WTC11 (cell line): ENCODE data around the gene CELF1. TPM values are rescaled to one million over a fixed set of nuclear protein-coding genes. Genes with fewer than 3 reads are reported as not detected.
A peak's percentile ranks its signal among the peaks of the same experiment; 100 is the strongest.
"Not testable (repeated sequence)": the region's sequence is repeated elsewhere in the genome, so short reads cannot be mapped to it uniquely, and the experiment has no call there.

Experiments used
- ATAC-seq: fragments of 200-7000 bp; cut with Tn5 transposase; 2 replicates; pipeline ENCODE4 v1.10.0; 2021; ENCODE audit warnings: mild to moderate bottlenecking, moderate library complexity
- CTCF ChIA-PET: fragments of 300-600 bp; sonication (Branson Sonifier 250); formaldehyde crosslinking; loops from one replicate; lab custom pipeline; 2021; ENCODE audit warnings: antibody characterized with exemption; lab: Charles Lee
- POLR2A ChIA-PET: fragments of 350-600 bp; sonication (Branson Sonifier 250); formaldehyde crosslinking; loops from one replicate; lab custom pipeline; 2021; ENCODE audit warnings: antibody characterized with exemption; lab: Charles Lee
- DNase-seq: peaks from one replicate; pipeline ENCODE4 v3.0.0; 2021; ENCODE audit warnings: low spot score
- H3K27ac Mint-ChIP-seq: 2 replicates; pipeline ENCODE4 v1.8.0; 2021; ENCODE audit warnings: mixed read lengths
- H3K27me3 Mint-ChIP-seq: 2 replicates; pipeline ENCODE4 v1.8.0; 2021; ENCODE audit warnings: low read depth, mild to moderate bottlenecking, moderate library complexity, mixed read lengths
- H3K36me3 Mint-ChIP-seq: 2 replicates; pipeline ENCODE4 v1.8.0; 2021; ENCODE audit warnings: mixed read lengths
- H3K4me1 Mint-ChIP-seq: 2 replicates; pipeline ENCODE4 v1.8.0; 2022; ENCODE audit warnings: mixed read lengths
- H3K4me3 Mint-ChIP-seq: 2 replicates; pipeline ENCODE4 v1.8.0; 2021; ENCODE audit warnings: mild to moderate bottlenecking, moderate library complexity, mixed read lengths
- H3K9me3 Mint-ChIP-seq: 2 replicates; pipeline ENCODE4 v1.8.0; 2021; ENCODE audit warnings: mixed read lengths
- CREB1 ChIP-seq: sonication (generic); formaldehyde crosslinking; IDR thresholded peaks from 2 replicates; pipeline ENCODE4 v1.8.0; 2023; ENCODE audit warnings: mild to moderate bottlenecking, missing genetic modification reagents
- FOXP1 ChIP-seq: sonication (generic); formaldehyde crosslinking; IDR thresholded peaks from 2 replicates; pipeline ENCODE4 v1.8.0; 2022; ENCODE audit warnings: missing genetic modification reagents, mild to moderate bottlenecking, moderate library complexity, borderline replicate concordance
- NR2C2 ChIP-seq: sonication (generic); formaldehyde crosslinking; IDR thresholded peaks from 2 replicates; pipeline ENCODE4 v1.8.0; 2022; ENCODE audit warnings: mild to moderate bottlenecking, missing genetic modification reagents
- ZNF219 ChIP-seq: sonication (generic); formaldehyde crosslinking; IDR thresholded peaks from 2 replicates; pipeline ENCODE4 v1.8.0; 2023; ENCODE audit warnings: missing genetic modification reagents, mild to moderate bottlenecking, borderline replicate concordance
- ZNF263 ChIP-seq: sonication (generic); formaldehyde crosslinking; IDR thresholded peaks from 2 replicates; pipeline ENCODE4 v1.8.1; 2022; ENCODE audit warnings: low read depth, mild to moderate bottlenecking, moderate library complexity, missing genetic modification reagents
- ZNF512 ChIP-seq: sonication (generic); formaldehyde crosslinking; IDR thresholded peaks from 2 replicates; pipeline ENCODE4 v1.8.1; 2022; ENCODE audit warnings: missing genetic modification reagents, borderline replicate concordance
- ZSCAN18 ChIP-seq: fragments of 250-450 bp; sonication (Bioruptor Pico); IDR thresholded peaks from 2 replicates; pipeline ENCODE4 v2.1.2; 2022; ENCODE audit warnings: mild to moderate bottlenecking, moderate library complexity
- total RNA-seq: library from RNA; stranded (reverse); gene quantifications from 3 replicates; pipeline ENCODE4 v1.2.3, GENCODE V29; 2021
- TF ChIP-seq, protein P1 (sequence below): sonication (generic); formaldehyde crosslinking; IDR thresholded peaks from 2 replicates; pipeline ENCODE4 v1.8.1; 2022; ENCODE audit warnings: low read depth, missing genetic modification reagents, borderline replicate concordance
- TF ChIP-seq, protein P2 (sequence below): sonication (generic); formaldehyde crosslinking; IDR thresholded peaks from 2 replicates; pipeline ENCODE4 v1.8.1; 2023; ENCODE audit warnings: mild to moderate bottlenecking, missing genetic modification reagents, borderline replicate concordance
- TF ChIP-seq, protein P3 (sequence below): sonication (generic); formaldehyde crosslinking; IDR thresholded peaks from 2 replicates; pipeline ENCODE4 v1.8.1; 2023; ENCODE audit warnings: mild to moderate bottlenecking, missing genetic modification reagents, moderate library complexity
- TF ChIP-seq, protein P4 (sequence below): sonication (generic); formaldehyde crosslinking; IDR thresholded peaks from 2 replicates; pipeline ENCODE4 v1.8.0; 2023; ENCODE audit warnings: missing genetic modification reagents, mild to moderate bottlenecking, borderline replicate concordance

Gene CELF1
- total RNA-seq, 1 experiment from 2014 or later: 177 TPM

- CTCF ChIA-PET: no interaction called here
- Mint-ChIP-seq H3K36me3 (peaks cover 6% of the 10 kb centered on the region; the same call in 1 of the 2 replicates), H3K4me3 (no peak overlapping the region), H3K27ac (peak overlapping the region; percentile 93), H3K9me3 (no peaks in the 10 kb centered on the region), H3K27me3 (no peaks in the 10 kb centered on the region), H3K4me1 (peaks cover 22% of the 10 kb centered on the region)
- DNase-seq (no peak), ATAC-seq (no peak)
- TF ChIP-seq ZNF219 (CRISPR knock-in tag): no peak
- TF ChIP-seq, protein P1, sequence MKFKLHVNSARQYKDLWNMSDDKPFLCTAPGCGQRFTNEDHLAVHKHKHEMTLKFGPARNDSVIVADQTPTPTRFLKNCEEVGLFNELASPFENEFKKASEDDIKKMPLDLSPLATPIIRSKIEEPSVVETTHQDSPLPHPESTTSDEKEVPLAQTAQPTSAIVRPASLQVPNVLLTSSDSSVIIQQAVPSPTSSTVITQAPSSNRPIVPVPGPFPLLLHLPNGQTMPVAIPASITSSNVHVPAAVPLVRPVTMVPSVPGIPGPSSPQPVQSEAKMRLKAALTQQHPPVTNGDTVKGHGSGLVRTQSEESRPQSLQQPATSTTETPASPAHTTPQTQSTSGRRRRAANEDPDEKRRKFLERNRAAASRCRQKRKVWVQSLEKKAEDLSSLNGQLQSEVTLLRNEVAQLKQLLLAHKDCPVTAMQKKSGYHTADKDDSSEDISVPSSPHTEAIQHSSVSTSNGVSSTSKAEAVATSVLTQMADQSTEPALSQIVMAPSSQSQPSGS (CRISPR knock-in tag): no peak
- POLR2A ChIA-PET: no interaction called here
Measured at GRCh38 chr11:47461876-47462275, 91.1 kb downstream of the CELF1 start.

GRCh38 chr11:47460571-47461235, 92.2 kb downstream of the CELF1 start:
- DNase-seq: no peak
- no peaks in the 10 kb centered on the region for H3K27me3 Mint-ChIP-seq
- peak overlapping the region; percentile 90; the same call in 1 of the 2 replicates for H3K27ac Mint-ChIP-seq
- CTCF ChIA-PET: interaction anchor here (0.6 kb wide), 1 partner anchor 56 kb away, joined by 6 read pairs; no protein-coding TSS in a partner anchor
- no peak for TF ChIP-seq ZNF512
- TF ChIP-seq ZSCAN18 (CRISPR knock-in tag): no peak
- no peak for TF ChIP-seq ZNF263 (CRISPR knock-in tag)
- TF ChIP-seq, protein P2, sequence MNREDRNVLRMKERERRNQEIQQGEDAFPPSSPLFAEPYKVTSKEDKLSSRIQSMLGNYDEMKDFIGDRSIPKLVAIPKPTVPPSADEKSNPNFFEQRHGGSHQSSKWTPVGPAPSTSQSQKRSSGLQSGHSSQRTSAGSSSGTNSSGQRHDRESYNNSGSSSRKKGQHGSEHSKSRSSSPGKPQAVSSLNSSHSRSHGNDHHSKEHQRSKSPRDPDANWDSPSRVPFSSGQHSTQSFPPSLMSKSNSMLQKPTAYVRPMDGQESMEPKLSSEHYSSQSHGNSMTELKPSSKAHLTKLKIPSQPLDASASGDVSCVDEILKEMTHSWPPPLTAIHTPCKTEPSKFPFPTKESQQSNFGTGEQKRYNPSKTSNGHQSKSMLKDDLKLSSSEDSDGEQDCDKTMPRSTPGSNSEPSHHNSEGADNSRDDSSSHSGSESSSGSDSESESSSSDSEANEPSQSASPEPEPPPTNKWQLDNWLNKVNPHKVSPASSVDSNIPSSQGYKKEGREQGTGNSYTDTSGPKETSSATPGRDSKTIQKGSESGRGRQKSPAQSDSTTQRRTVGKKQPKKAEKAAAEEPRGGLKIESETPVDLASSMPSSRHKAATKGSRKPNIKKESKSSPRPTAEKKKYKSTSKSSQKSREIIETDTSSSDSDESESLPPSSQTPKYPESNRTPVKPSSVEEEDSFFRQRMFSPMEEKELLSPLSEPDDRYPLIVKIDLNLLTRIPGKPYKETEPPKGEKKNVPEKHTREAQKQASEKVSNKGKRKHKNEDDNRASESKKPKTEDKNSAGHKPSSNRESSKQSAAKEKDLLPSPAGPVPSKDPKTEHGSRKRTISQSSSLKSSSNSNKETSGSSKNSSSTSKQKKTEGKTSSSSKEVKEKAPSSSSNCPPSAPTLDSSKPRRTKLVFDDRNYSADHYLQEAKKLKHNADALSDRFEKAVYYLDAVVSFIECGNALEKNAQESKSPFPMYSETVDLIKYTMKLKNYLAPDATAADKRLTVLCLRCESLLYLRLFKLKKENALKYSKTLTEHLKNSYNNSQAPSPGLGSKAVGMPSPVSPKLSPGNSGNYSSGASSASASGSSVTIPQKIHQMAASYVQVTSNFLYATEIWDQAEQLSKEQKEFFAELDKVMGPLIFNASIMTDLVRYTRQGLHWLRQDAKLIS (CRISPR knock-in tag): no peak
- TF ChIP-seq CREB1 (CRISPR knock-in tag): no peak
- no peak for TF ChIP-seq FOXP1 (CRISPR knock-in tag)
- TF ChIP-seq, protein P3, sequence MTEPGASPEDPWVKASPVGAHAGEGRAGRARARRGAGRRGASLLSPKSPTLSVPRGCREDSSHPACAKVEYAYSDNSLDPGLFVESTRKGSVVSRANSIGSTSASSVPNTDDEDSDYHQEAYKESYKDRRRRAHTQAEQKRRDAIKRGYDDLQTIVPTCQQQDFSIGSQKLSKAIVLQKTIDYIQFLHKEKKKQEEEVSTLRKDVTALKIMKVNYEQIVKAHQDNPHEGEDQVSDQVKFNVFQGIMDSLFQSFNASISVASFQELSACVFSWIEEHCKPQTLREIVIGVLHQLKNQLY (CRISPR knock-in tag): no peak
- TF ChIP-seq, protein P4, sequence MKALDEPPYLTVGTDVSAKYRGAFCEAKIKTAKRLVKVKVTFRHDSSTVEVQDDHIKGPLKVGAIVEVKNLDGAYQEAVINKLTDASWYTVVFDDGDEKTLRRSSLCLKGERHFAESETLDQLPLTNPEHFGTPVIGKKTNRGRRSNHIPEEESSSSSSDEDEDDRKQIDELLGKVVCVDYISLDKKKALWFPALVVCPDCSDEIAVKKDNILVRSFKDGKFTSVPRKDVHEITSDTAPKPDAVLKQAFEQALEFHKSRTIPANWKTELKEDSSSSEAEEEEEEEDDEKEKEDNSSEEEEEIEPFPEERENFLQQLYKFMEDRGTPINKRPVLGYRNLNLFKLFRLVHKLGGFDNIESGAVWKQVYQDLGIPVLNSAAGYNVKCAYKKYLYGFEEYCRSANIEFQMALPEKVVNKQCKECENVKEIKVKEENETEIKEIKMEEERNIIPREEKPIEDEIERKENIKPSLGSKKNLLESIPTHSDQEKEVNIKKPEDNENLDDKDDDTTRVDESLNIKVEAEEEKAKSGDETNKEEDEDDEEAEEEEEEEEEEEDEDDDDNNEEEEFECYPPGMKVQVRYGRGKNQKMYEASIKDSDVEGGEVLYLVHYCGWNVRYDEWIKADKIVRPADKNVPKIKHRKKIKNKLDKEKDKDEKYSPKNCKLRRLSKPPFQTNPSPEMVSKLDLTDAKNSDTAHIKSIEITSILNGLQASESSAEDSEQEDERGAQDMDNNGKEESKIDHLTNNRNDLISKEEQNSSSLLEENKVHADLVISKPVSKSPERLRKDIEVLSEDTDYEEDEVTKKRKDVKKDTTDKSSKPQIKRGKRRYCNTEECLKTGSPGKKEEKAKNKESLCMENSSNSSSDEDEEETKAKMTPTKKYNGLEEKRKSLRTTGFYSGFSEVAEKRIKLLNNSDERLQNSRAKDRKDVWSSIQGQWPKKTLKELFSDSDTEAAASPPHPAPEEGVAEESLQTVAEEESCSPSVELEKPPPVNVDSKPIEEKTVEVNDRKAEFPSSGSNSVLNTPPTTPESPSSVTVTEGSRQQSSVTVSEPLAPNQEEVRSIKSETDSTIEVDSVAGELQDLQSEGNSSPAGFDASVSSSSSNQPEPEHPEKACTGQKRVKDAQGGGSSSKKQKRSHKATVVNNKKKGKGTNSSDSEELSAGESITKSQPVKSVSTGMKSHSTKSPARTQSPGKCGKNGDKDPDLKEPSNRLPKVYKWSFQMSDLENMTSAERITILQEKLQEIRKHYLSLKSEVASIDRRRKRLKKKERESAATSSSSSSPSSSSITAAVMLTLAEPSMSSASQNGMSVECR (CRISPR knock-in tag): no peak
- TF ChIP-seq NR2C2 (CRISPR knock-in tag): no peak
- H3K4me1 Mint-ChIP-seq: peaks cover 14% of the 10 kb centered on the region
- H3K36me3 Mint-ChIP-seq: peaks cover 6% of the 10 kb centered on the region; the same call in 1 of the 2 replicates
- H3K9me3 Mint-ChIP-seq: no peaks in the 10 kb centered on the region
- H3K4me3 Mint-ChIP-seq: no peak overlapping the region
- no peak for ATAC-seq
- POLR2A ChIA-PET: no interaction called here

DNA sequence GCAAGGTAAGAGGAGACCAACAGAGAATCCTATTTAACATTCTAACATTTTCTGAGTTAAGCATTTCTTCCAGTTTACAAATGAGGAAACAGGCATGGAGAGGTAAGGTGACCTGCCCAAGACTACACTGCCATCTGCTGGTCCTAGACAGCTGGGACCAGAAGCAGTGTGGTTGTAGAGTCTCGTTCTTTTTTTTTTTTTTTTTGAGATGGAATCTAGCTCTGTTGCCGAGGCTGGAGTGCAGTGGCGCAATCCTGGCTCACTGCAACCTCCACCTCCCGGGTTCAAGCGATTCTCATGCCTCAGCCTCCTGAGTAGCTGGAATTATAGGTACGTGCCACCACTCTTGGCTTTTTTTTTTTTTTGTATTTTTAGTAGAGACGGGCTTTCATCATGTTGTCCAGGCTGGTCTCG, 98.7 kb downstream of the CELF1 start:
- H3K4me1 Mint-ChIP-seq, H3K4me3 Mint-ChIP-seq, H3K27me3 Mint-ChIP-seq, H3K9me3 Mint-ChIP-seq, H3K36me3 Mint-ChIP-seq: not testable (repeated sequence)
- DNase-seq (peak; percentile 70), ATAC-seq (peak; percentile 88)
- H3K27ac Mint-ChIP-seq: peak overlapping the region; percentile 54; the same call in 1 of the 2 replicates
- ChIA-PET CTCF (interaction anchor here (0.6 to 3.5 kb wide), 43 partner anchors 9 to 425 kb away, joined by 3 to 30 read pairs (median 4); partner anchors contain the start of genes CELF1, DDB2 and PTPMT1), POLR2A (interaction anchor here (0.6 to 0.7 kb wide), 5 partner anchors 25 to 363 kb away, joined by 3 to 5 read pairs (median 3); no protein-coding TSS in a partner anchor)
